SK-N-SH (cell line): ENCODE results near the gene MCRIP2.

Source experiments
- CHD2 ChIP-seq: fragments of 150-350 bp; IDR thresholded peaks from 2 replicates; pipeline ENCODE4 v1.6.1; 2018; ENCODE audit warnings: low read length; ENCODE audit not compliant: partially characterized antibody
- TF ChIP-seq, protein P1 (sequence below): fragments of 150-350 bp; IDR thresholded peaks from 2 replicates; pipeline ENCODE4 v1.6.1; 2017; ENCODE audit warnings: antibody characterized with exemption, low read length, low read depth, borderline replicate concordance

DNA sequence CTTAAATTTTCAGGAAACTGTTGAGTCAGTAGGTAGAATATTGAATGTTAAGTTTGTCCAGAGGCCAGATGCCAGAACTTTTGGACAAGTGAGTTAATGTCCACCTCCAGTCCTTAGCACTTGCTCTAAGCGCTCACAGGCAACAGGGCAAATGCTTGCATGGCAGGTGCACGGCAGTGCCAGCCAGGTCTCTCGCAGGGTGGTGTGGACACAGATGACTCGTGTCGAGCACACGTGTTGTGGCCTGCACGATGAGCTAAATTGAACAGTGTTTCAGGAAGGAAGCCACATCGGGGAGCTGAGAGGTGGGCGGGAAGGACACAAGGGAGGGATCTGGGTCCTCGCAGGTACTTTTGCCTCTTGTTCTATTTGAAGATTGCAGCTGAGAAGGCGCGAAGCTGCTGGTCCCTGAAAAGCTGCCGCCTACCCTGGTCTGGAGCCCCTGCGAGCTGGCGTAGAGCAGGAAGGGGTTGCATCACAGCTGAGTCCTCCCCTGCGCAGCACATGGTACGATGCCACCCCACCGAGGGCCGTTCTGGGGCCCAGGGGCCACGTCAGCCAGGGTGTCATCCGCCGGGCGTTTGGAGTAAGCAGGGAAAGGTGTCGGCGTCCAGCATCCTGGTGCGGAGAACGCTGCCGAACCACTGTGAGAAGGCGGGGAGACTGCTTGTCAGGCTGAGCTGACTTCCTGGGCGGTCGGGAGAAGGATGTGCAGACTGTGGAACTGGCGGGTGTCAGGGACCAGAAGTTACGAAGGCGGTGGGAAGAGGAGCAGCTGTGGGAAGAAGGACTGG lies 45.5 kb upstream of the MCRIP2 start:
- TF ChIP-seq, protein P1, sequence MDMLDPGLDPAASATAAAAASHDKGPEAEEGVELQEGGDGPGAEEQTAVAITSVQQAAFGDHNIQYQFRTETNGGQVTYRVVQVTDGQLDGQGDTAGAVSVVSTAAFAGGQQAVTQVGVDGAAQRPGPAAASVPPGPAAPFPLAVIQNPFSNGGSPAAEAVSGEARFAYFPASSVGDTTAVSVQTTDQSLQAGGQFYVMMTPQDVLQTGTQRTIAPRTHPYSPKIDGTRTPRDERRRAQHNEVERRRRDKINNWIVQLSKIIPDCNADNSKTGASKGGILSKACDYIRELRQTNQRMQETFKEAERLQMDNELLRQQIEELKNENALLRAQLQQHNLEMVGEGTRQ = no peak
- no peak for TF ChIP-seq CHD2
